Stimulated activated CD4-positive, alpha-beta T cell treated with anti-CD3 and anti-CD28 coated beads, Interleukin-12 subunit alpha, Interleukin-12 subunit beta, amount 100 ng/mL, for 4 hours (primary cell): ENCODE results near the gene LLGL2.
"Not testable (repeated sequence)": the region's sequence is repeated elsewhere in the genome, so short reads cannot be mapped to it uniquely, and the experiment has no call there.

Experiments used
- DNase-seq: peaks from one replicate; pipeline ENCODE4 v3.0.0-alpha.2; 2020

Gene LLGL2

DNA sequence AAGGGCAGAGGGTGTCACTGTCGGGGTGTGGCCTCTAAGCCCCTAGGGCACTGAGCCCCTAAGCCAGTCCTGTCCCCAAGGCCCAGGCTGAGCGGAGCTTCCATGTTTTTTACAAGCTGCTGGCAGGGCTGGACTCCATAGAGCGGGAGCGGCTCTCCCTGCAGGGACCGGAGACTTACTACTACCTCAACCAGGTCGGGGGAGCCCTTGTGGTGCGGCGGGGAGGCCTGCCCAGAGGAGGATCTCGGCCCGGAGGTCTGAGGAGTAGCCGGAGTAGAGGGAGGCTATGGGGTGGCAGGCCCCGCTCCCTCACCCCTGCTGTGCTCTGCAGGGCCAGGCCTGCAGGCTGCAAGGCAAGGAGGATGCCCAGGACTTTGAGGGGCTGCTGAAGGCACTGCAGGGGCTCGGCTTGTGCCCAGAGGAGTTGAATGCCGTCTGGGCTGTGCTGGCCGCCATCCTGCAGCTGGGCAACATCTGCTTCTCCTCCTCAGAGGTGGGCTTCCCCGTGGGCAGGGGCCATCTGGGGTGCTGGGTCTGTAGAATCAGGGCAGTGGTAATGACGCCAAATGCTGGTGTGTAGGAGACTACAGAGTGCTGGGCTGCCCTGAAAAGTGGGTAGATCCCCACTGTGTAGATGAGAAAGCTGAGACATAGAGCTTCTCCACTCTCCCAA, 67.0 kb downstream of the LLGL2 start:
- DNase-seq, result no peak

- not testable (repeated sequence) for DNase-seq
Measured at GRCh38 chr17:75593430-75593829, 67.9 kb downstream of the LLGL2 start.

GRCh38 chr17:75594499-75595283, 69.2 kb downstream of the LLGL2 start:
- no peak for DNase-seq

DNA sequence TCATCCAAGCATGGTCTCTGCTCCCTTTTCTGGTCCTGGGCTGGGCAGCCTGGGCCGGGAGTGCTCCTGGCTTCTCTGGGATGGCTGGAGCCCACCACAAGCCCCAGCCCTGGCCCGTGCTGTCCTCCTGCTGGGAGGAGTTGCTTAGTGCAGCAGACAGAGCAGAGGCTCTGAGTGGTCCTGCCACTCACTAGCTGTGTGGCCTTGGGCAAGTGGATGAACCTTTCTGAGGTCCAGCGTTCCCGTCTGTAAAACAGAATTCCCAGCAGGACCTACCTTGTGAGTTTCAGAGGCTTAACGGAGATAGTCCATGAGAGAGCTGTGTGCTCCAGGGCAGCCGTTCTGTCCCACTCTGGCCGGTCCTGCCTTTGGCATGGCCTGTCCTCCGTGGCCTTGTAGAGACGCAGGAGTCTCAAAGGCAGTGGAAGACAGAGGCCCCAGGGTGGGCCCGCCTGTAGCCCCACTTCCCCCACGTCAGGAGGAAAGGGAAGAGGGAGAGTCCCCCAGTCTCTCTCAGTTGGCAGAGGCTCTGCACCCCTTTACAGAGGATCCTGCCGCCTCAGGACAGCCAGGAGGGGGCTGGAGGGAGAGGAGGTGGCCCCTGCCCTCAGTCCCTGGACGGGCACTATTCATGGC, 69.9 kb downstream of the LLGL2 start:
- DNase-seq, result no peak

DNA sequence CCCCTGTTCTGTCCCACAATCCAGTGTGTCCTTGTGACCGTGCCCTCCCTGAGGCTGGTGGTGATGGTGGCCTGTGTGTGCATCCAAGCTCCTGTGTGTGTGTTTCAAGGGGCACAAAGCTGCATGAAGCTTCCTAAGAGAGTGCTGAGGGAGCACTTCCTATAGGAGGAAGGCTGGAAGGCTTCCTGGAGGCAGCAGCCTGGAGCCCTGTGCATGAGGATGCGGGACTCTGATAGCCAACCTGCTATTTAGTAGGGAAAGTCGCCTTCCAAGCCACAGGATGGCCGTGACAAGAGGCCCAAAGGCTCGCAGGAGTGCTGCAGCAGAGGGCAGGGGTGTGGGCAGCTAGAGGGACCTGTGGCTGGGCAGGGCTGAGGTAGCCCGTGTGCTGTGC, 70.4 kb downstream of the LLGL2 start:
- DNase-seq, result no peak

- DNase-seq, result no peak
Measured at GRCh38 chr17:75596320-75597087, 71.0 kb downstream of the LLGL2 start.

DNA sequence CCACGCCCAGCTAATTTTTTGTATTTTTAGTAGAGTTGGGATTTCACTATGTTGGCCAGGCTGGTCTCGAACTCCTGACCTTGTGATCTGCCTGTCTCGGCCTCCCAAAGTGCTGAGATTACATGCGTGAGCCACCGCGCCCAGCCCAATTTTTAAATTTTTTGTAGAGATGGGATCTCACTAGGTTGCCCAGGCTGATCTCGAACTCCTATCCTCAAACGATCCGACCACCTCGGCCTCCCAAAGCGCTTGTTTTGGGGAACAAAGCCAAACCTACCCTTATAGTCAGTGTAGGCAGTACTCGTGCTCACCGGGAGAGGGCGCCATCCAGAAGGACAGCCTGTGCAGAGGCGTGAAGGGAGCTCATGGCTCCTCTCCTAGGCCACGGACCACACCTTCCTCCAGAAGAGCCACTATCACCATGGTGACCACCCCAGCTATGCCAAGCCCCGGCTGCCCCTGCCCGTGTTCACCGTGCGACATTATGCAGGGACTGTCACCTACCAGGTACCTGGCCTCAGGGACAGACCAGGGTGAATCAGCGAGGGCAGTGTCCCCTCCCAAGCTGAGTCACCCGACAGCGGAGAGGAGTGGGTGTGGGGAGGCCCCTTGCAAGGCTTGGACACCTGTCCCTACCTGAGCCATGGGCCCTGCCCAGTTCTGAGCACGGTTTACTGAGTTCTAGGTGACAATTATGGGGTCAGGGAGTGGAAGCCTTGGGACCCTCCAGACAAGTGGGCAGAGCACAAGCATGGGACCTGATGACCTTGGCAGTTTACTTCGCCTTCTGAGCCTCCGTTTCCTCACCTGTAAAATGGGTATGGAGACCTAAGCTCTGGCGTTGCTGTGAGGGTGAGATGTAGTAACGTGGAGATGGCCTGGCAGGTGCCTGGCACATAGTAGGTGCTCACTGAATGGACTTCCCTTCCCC, 75.8 kb downstream of the LLGL2 start:
- DNase-seq, result peak; percentile 46

GRCh38 chr17:75602644-75603043, 77.1 kb downstream of the LLGL2 start:
- DNase-seq, result no peak

GRCh38 chr17:75603123-75603522, 77.6 kb downstream of the LLGL2 start:
- no peak for DNase-seq

DNA sequence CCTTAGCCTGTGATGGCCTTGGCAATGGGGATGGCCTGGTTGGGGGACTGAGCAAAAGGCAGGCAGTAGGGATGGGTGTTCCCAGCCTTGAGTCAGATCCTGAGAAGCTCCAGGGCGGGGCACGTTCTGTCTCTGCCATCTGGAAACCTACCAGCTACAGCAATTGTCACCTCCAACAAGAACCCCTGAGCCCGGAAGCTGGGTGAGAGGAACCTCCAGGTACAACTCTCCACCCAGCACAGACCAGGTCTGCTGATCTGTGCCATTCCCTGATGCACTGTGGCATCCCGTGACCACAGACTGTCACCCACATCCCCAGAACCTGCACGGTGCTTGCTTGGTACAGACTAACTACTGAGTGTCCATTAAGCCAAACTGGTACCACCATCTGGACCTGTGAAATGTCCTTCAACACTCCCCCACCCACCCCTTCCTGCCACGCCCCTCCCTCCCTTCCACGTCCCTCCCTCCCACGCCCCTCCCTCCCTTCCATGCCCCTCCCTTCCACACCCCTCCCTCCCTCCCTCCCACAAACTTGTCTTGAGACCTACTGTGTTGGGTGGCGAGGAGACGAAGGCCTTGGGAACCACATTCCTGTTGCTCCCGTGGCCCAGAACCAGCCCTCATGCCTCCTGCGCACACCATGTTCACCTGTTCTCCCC, 78.7 kb downstream of the LLGL2 start:
- no peak for DNase-seq

GRCh38 chr17:75605790-75606189, 80.3 kb downstream of the LLGL2 start:
- DNase-seq, result no peak

DNA sequence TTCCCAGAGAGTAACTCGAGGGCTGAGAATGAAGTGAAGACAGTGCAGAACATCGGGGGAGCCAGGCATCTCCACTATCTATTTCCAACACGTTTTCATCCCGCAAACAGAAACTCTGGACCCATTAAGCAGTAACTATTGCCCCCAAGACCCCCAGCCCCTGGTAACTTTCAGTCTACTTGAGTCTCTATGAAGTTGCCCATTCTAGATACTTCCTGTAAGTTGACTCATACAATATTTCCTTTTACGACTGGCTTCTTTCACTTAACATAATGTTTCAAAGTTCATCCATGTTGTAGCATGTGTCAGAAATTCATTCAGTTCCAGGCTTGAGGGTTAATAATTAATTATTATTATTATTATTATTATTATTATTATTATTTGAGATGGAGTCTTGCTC, 81.6 kb downstream of the LLGL2 start:
- DNase-seq, result no peak

- DNase-seq, result no peak
Measured at GRCh38 chr17:75610103-75610984, 84.8 kb downstream of the LLGL2 start.

GRCh38 chr17:75611851-75612429, 86.4 kb downstream of the LLGL2 start:
- DNase-seq, result no peak

GRCh38 chr17:75612906-75613626, 87.6 kb downstream of the LLGL2 start:
- DNase-seq, result no peak

GRCh38 chr17:75614006-75614405, 88.5 kb downstream of the LLGL2 start:
- no peak for DNase-seq

DNA sequence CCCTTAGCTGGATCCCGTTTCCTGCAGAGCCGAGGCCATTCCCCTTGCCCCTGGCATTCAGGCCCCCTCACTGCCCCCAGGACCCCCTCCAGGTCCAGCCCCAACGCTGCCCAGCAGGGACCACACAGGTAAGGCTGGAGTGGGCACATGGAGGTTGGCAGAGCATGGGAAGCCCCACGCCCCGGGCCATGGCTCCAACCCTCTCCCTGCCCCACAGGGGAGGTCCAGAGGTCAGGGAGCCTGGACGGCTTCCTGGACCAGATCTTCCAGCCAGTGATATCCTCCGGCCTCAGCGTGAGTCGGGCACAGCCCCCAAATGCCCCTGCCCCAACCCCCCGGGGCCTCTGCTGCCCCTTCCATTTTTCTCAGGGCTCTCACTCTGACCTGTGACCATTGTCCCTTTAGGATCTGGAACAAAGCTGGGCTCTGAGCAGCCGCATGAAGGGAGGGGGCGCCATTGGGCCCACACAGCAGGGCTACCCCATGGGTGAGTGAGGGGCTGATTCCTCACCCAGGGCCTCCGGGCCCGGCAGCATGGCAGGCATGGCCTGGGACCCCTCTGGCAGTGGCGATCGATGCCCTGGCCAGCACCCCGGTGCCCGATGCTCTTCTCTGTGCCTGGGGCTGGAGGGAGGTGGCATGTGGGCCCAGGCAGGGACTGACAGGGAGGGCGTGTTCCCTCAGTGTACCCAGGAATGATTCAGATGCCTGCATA, 89.2 kb downstream of the LLGL2 start:
- DNase-seq, result no peak

DNA sequence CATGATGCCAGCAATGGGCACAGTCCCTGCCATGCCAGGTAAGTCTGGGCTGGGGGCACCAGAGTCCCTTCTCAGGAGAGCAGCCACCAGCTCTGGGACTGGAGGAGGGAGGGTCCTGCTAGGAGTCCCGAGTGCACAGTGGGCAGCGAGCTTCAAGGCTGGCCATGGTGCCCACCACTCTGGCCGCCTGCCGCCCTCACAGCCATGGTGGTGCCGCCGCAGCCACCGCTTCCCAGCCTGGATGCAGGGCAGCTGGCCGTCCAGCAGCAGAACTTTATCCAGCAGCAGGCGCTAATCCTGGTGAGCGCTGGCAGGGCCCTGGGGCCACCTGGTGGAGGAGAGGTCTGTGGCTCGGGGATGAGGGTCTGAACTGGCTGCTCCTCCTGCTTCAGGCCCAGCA, 89.8 kb downstream of the LLGL2 start:
- no peak for DNase-seq
